NCI-H460 (cell line): ENCODE measurements around the gene ZNF511. TPM values are rescaled to one million over a fixed set of nuclear protein-coding genes. Genes with fewer than 3 reads are reported as not detected.
A peak's percentile ranks its signal among the peaks of the same experiment; 100 is the strongest.
"Not testable (repeated sequence)": the region's sequence is repeated elsewhere in the genome, so short reads cannot be mapped to it uniquely, and the experiment has no call there.

Experiments used
- DNase-seq: peaks from one replicate; pipeline ENCODE4 v3.0.0-alpha.2; 2016; ENCODE audit warnings: low read depth; ENCODE audit errors: extremely low read depth
- total RNA-seq: library from RNA; depleted of rRNA; stranded (reverse); fragments of >200 nt; shearing (Covaris generic); gene quantifications from 2 replicates; pipeline ENCODE4 v1.2.3, GENCODE V29; 2014

Gene ZNF511
- total RNA-seq, 1 experiment from 2014 or later = 50.4 TPM

GRCh38 chr10:133312769-133313145 is 4.0 kb downstream of the ZNF511 start:
- DNase-seq = no peak

- no peak for DNase-seq
These were observed 4.5 kb downstream of the ZNF511 start for GRCh38 chr10:133313192-133313591.

- DNase-seq = no peak
These were observed 6.2 kb downstream of the ZNF511 start for GRCh38 chr10:133314911-133315310.

DNA sequence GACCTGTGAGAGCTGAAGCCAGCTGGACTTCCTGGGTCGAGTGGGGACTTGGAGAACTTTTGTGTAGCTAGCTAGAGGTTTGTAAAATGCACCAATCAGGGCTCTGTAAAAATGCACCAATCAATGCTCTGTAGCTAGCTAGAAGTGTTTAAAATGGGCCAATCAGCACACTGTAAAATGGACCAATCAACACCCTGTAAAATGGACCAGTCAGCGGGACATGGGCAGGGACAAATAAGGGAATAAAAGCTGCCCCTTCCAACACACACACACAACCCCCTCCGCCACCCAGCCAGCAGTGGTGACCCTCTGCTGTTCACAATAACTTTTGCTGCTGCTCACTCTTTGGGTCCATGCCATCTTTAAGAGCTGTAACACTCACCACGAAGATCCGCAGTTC is 7.1 kb downstream of the ZNF511 start:
- peak; percentile 24 for DNase-seq

- DNase-seq = no peak
These were observed 7.6 kb downstream of the ZNF511 start for GRCh38 chr10:133316266-133316665.

DNA sequence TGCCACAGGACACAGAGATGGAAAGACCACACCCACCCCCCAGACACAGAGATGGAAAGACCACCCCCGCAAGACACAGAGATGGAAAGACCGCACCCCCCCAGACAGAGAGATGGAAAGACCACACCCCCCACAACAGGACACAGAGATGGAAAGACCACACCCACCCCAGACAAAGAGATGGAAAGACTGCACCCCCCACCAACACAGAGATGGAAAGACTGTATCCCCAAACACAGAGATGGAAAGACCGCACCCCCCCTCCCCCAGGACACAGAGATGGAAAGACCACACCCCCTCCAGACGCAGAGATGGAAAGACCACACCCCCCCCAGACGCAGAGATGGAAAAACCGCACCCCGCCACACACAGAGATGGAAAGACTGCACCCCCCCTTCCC is 8.0 kb downstream of the ZNF511 start:
- DNase-seq = no peak

- peak; percentile 68 for DNase-seq
These were observed 9.9 kb downstream of the ZNF511 start for GRCh38 chr10:133318494-133319127.

DNA sequence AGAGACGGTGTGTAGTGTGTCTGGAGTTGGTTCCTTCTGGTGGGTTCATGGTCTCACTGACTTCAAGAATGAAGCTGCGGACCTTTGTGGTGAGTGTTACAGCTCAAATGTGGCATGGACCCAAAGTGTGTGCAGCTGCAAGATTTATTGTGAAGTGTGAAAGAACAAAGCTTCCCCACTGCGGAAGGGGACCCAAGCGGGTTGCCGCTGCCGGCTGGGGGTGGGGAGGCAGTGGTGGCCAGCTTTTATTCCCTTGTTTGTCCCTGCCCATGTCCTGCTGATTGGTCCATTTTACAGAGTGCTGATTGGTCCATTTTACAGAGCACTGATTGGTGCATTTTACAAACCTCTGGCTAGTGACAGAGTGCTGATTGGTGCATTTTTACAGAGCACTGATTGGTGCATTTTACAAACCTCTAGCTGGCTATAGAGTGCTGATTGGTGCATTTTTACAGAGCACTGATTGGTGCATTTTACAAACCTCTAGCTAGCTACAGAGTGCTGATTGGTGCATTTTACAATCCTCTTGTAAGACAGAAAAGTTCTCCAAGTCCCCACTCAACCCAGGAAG is 12.2 kb downstream of the ZNF511 start:
- DNase-seq = not testable (repeated sequence)

DNA sequence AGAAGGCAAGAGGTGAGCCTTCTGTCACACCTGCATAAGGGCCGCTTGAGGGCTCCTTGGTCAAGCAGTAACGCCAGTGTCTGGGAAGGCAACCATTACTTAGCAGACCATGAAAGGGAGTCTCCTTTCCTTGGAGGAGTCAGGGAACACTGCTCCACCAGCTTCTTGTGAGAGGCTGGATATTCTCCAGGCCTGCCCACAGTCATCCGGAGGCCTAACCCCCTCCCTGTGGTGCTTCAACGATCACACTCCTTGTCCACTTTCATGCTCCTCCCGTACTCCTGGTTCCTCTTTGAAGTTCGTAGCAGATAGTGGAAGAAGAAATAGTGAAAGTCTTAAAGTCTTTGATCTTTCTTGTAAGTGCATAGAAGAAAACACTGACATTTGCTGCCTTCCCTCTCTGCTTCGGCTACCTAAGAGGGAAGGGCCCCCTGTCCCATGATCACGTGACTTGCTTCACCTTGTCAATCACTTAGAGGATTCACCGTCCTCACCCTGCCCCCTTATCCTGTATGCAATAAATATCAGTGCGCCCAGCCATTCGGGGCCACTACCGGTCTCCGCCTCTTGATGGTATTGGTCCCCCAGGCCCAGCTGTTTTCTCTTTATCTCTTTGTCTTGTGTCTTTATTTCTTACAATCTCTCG is 13.5 kb downstream of the ZNF511 start:
- DNase-seq = not testable (repeated sequence)

DNA sequence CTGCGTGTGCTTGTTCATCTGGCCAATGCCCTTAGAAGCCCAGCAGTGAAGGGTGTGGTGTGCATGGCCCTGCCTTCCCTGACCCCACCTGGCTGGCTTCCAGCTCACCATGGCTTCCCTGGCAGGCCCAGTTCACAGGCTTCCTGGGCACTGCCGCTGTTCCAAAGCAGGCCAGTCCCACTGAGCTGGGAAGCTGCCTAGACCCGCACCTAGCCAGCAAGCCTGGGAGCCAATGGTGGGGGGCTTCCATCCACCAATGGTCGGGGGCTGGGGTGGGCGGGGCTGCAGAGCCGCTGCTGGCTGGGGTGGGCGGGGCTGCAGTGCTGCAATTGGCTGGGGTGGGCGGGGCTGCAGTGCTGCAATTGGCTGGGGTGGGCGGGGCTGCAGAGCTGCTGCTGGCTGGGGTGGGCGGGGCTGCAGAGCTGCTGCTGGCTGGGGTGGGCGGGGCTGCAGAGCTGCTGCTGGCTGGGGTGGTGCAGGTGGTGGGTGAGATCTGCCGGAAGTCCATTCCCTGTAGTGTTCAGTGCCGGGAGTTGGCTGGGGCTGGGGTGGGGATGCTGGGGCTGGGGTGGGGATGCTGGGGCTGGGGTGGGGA is 15.6 kb downstream of the ZNF511 start:
- DNase-seq = peak; percentile 53

DNA sequence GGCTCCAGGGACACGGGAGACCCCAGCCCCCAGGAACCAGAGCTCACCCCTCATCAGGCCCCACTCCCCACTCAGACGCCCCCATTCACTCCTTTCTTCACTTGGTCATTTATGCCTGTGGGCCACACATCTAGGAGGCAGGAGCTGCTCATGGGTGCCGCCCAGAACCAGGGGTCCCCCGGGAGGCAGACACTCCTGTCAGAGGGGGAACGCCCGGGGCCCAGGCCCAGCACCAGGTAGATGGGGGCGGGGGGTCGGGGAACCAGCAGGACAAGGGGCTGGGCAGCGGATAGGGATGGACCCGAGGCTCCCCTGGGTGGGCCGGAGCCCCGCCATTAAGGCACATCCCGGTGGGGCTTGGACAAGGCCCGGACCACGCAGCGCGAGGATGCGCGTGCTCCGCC is 16.1 kb downstream of the ZNF511 start:
- no peak for DNase-seq

DNA sequence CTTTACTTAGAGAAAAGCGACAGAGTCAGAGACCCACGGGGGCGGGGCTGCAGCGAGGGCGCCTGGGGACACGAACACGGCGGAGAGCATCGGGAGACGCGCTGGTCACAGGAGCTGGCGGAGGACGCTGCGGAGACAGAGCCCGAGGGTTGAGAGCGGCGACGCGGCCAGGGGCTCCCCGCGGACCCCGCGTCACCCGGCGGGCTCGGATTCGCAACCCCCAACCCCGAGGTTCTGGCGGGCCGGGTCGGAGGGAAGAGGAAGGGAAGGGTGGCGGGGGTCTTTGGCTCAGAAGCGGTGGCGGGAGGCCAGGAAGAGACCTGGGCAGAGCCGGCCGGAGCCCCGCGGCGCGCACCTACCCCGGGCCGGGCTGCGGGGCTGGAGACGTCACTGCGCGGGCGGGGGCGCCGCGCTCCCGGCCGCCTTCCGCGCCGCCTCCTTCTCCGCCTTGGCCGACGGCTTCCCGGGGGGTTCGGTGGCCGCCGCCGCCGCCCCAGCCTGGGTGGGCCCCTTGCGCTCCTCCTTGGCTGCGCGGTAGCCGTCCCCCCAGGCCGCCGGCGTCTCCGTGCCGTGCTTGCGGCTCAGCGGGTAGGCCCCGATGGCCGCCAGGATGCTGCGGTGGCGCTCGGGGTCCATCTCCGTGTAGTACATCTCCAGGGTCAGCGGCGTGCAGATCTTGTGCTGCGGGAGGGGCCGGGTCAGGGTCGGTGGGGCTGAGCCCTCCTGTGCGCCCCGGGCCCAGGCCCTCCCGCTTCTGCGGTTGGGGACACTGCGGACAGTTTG is 16.9 kb downstream of the ZNF511 start:
- no peak for DNase-seq

- no peak for DNase-seq
These were observed 17.5 kb downstream of the ZNF511 start for GRCh38 chr10:133326223-133326551.

DNA sequence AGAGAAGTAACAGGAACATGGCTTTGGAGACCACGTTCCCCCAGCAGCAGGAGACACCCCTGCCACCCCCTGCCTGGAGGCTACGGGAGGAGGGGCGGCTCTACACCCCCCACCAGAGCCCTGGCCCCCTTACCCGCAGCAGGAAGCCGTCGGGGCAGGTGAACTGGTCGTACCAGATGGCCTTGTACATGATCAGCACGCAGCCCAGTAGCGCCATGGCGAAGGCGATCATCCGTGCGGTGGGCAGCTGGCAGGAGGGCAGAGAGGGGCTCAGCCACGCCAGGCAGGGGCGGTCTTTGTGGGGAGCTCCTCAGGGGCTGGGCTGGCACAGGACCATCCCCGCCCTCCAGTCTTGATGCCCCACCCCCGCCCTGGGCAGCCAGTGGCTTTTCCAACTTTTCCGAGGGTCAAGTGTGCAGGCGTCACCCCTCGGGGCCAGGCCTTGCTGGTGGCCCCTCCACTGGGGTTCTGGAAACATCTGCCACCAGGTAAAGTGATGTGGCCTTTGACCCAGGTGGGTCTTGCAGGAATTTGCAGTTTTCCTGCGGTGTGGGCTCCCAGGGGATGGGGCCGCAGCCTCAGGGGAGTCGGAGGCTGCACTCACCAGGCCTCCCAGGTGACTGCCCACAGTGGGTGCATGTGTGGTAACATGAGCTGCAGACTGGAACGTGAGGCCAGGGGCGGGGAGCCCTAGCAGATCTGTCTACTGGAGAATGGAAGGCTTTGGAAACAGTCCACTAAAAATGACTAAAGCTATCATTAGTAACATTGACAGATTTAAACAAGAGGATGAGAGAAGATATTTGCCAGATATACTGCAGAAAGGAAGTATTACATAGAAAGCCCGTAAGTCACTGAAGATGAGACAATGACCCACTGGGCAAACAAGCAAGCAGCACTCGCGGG is 18.3 kb downstream of the ZNF511 start:
- DNase-seq = no peak

DNA sequence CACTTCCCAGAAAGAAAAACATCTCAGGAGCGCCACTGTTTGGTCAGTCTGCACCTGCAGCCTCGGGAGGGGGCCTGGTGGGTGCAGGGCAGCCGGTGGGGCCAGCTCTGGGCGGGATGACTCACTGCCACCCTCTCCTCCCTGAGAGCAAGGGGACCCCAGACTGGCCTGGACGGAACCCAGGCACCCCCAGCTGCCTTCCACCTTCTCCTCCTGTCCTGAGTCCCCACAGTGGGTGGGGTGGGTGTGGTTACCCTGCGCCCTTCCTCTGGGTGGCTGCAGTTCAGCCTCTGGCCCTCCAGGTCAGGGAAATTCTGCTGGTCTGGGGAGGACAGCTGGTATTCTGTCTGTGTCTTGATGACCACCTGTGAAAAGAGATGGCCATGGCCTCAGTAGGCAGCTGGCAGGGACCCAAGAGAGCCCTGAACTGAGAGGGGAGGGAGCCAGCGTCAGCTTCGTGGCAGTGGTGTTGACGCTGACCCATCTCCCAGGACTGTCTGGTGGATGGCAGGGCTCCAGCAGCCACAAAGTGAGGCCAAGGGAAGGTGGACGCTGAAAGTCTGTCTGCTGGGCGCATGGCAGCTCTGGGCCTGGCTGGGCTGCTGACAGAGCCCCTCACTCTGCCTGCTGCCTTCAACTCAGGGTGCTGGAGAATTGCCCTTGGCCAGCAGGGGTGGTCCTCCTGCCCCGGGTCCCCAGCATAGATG is 19.1 kb downstream of the ZNF511 start:
- no peak for DNase-seq

- no peak for DNase-seq
These were observed 19.9 kb downstream of the ZNF511 start for GRCh38 chr10:133328358-133329343.

DNA sequence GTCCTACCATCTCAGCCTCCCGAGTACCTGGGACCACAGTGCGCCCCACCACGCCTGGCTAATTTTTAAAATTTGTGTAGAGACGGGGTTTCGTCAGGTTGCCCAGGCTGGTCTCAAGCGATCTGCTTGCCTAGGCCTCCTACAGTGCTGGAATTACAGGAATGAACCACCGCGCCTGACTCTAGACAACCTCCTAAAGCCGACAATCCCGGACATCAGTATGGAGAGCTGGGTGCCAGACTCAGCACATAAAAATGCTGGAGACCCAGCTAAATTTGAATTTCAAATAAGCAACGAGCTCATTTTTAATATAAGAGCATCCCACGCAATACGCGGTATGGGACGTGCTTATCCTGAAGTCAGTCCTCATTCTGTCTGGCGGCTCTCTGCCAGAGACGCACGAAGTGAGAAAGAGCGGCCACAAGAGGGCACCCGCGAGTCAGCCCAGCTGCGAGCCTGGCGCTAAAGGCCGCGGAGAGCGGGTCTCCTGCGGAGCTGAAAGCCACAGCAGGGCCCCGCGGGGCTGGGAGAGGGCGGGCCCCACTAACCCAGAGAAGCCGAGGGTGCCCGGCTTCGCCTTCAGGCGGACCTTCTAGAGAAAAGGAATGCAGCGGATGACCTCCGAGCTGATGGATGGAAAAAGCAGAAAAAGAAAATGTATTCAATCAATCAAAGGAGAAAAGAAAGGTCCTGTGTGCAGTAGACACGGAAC is 20.9 kb downstream of the ZNF511 start:
- peak; percentile 88 for DNase-seq
